DMS53 treated with DMSO at 0.1 percent for 48 hours (cell line): ENCODE measurements around the gene DDO.

ENCODE experiments used
- DNase-seq: peaks from one replicate; lab custom pipeline; 2025; ENCODE audit not compliant: unreplicated experiment; lab: John Stamatoyannopoulos, UW

DDO gene

GRCh38 chr6:110348961-110349690 is 66.2 kb downstream of the DDO start:
- no peak for DNase-seq

DNA sequence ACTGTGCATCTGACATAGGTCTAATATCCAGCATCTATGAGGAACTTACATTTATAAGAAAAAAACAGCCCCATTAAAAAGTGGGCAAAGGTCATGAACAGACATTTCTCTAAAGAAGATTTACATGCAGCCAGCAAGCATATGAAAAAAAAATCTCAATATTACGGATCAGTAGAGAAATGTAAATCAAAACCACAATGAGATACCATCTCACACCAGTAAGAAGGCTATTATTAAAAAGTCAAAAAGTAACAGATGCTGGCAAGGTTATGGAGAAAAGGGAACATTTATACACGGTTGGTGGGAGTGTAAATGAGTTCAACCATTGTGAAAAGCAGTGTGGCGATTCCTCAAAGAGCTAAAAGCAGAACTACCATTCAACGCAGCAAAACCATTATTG is 70.3 kb downstream of the DDO start:
- DNase-seq, result no peak

DNA sequence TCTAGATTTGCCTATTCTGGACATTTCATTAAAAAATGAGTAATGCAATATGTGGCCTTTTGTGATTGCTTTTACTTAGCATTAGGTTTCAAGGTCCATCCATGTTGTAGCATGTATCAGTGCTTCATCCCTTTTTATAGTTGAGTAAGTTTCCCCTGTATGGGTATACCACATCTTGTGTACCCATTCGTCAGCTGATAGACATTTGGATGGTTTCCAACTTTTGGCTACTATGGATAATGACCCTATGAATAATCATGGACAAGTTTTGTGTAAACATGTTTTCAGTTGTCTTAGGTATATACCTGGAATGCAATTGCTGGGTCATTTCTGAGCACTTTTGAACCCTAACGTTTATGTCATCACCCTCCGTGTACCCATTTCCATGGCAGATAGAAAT is 72.6 kb downstream of the DDO start:
- no peak for DNase-seq
